Omental fat pad (tissue), 4 donors: ENCODE data around the gene FA2H. TPM values are rescaled to one million over a fixed set of nuclear protein-coding genes. Genes with fewer than 3 reads are reported as not detected.

Experiments used
- ATAC-seq: fragments of 150-250 bp; one replicate; pipeline ENCODE4 v1.9.1; 2016; ENCODE audit warnings: mild to moderate bottlenecking, moderate library complexity; ENCODE audit not compliant: low FRiP score
- DNase-seq: peaks from one replicate; pipeline ENCODE4 v3.0.0-alpha.2; 2019; ENCODE audit warnings: low spot score
- total RNA-seq, 4 donors: library from RNA; depleted of rRNA; stranded (reverse); fragments of >200 nt; gene quantifications; one replicate each; pipeline ENCODE4 v1.1.0, GENCODE V29; 2016
- TF ChIP-seq, protein P1 (sequence below), 3 donors: fragments of 450-650 bp; IDR thresholded peaks; one replicate each; pipeline ENCODE4 v1.5.1; 2016 to 2017; ENCODE audit warnings: antibody characterized with exemption in 3 of 3, mild to moderate bottlenecking in 3 of 3, moderate library complexity in 2 of 3

FA2H gene
- total RNA-seq, 4 donors from 2014 or later = not detected

DNA sequence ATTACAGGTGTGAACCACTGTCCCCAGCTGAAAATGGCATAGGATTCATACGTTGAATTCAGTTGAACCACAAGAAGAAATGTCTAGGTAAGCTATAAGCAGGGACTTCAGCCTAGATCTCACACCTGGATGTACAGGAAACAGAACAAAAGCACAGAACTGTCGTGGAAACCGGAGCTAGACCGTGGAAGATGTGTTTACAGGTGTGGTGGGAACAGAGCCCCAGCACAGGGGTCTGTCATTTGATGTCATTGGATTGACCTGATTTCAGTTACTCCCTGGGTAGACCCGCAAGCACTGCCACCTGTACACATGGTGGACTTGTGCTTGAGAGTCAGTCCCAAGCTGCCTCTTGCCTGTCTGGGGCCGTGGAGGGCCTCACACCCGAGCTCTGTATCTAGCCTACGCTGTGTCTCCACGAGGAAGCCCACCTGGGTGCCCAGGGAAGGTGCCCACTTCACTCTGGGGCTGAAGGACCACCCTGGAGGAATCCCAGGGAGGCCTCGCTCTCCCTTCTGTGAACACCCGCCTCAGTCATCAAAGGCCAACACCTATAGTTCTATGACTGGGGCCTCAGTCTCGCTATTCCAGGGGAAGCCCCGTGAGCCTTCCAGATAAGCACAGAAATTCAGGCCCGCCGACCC lies 41.8 kb downstream of the FA2H start:
- DNase-seq (no peak), ATAC-seq (no peak)
- TF ChIP-seq, protein P1, sequence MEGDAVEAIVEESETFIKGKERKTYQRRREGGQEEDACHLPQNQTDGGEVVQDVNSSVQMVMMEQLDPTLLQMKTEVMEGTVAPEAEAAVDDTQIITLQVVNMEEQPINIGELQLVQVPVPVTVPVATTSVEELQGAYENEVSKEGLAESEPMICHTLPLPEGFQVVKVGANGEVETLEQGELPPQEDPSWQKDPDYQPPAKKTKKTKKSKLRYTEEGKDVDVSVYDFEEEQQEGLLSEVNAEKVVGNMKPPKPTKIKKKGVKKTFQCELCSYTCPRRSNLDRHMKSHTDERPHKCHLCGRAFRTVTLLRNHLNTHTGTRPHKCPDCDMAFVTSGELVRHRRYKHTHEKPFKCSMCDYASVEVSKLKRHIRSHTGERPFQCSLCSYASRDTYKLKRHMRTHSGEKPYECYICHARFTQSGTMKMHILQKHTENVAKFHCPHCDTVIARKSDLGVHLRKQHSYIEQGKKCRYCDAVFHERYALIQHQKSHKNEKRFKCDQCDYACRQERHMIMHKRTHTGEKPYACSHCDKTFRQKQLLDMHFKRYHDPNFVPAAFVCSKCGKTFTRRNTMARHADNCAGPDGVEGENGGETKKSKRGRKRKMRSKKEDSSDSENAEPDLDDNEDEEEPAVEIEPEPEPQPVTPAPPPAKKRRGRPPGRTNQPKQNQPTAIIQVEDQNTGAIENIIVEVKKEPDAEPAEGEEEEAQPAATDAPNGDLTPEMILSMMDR (IDR thresholded peaks at IDR 0.05) = no peak

DNA sequence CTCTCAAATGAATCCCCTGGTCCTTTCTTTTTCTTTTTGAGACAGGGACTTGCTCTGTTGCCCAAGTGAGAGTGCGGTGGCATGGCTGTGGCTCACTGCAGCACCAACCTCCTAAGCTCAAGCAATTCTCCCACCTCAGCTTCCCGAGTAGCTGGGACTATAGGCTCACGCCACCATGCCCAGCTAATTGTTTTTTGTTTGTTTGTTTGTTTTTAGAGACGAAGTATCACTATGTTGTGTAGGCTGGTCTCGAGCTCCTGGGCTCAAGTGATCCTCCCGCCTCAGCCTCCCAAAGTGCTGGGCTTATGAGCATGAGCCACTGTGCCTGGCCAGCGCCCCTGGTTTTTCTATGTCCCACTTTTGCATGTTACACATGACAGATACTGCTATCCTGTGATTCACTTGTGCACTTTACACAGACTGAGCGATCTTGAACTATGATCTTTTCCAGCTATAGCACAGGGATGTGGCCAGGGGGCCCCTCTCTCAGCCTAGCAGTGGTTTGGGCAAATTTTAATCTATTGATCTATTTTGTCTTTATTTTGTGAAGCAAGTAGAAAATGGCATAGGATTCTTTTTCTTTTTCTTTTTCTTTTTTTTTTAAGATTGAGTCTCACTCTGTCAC lies 42.7 kb downstream of the FA2H start:
- ATAC-seq = no peak
- TF ChIP-seq, protein P1 (IDR thresholded peaks at IDR 0.05) = no peak

DNA sequence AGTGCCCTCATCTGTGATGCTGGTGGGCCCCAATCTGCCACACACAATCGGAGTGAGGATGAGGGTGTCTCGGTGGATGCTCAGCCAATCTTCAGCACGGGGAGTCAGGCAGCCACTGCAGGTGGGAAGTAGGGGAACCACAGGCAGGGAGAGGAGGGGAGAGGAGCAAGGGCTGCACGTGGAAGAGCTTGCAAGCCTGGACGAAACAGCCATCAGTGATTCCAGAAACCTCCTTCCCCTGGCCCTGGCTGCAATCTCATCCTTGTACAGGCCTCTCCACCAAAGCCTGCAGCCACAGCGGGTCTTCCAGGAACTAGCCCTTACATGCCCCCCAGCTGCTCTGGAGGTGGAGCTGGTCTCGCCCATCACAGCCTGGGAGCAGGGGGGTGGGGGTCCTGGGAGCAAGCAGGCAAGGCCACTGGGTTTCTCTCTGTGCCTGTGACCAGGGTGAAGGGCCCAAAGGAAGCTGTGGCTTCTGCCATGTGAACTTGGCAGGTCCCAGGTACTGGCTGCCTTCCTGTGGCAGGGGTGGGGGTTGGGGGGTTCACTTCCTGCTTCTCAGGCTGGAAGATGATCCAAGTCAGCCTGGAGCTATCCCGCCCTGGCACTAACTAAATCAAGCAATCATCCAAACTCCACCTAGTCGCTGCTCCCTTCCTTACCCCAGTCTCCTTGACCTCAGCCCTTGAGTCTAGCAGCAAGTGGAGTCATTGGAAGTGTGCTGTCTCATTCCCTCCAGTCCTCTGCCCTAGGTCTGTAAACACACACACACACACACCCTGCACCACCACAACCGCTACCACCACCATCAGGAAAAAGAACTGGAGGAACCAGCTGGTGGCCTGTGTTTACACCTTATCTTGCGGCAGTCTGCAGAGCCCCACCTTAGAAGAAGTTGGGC lies 44.6 kb downstream of the FA2H start:
- peak; percentile 38 for ATAC-seq
- TF ChIP-seq, protein P1 (IDR thresholded peaks at IDR 0.05) = no peak
- no peak for DNase-seq

More for the DNA sequence above, 42.7 kb downstream of the FA2H start:
- DNase-seq = no peak

DNA sequence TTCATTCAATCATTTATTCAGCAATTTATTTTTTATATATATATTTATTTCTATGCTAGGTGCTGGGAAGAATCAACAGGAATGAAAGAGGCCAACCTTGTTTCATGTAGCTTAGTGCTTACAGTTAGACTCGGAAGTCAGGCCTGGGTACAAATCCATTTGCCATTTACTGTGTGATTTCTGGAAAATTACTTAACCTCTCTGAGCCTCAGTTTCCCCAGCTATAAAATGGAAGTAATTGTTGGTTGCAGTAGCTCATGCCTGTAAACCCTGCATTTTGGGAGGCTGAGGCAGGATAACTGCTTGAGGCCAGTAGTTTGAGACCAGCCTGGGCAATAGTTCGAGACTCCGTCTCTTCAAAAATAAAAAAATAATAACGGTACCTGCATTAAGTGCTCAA lies 46.7 kb downstream of the FA2H start:
- DNase-seq (no peak), ATAC-seq (no peak)
- TF ChIP-seq, protein P1 (IDR thresholded peaks at IDR 0.05) = no peak

DNA sequence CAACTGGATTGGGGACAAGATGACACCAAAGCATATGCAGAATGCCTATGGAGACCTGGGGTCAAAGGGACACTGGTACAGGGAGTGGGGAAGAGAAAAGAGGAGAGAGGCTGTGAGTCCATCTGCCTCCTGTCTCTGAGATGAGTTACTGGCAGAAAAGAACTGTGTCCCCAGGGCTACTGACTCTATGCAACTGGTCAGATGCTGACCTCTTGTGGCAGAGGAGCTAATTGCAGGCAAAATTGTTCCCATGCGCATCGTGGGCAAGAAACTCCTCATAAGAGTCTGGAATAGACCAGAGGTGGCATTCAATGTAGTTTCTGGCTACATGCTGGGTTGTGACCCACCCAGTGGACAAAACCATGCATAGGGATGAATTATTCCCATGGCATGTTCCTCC lies 47.9 kb downstream of the FA2H start:
- DNase-seq (no peak), ATAC-seq (no peak)
- TF ChIP-seq, protein P1 (IDR thresholded peaks at IDR 0.05) = no peak

DNA sequence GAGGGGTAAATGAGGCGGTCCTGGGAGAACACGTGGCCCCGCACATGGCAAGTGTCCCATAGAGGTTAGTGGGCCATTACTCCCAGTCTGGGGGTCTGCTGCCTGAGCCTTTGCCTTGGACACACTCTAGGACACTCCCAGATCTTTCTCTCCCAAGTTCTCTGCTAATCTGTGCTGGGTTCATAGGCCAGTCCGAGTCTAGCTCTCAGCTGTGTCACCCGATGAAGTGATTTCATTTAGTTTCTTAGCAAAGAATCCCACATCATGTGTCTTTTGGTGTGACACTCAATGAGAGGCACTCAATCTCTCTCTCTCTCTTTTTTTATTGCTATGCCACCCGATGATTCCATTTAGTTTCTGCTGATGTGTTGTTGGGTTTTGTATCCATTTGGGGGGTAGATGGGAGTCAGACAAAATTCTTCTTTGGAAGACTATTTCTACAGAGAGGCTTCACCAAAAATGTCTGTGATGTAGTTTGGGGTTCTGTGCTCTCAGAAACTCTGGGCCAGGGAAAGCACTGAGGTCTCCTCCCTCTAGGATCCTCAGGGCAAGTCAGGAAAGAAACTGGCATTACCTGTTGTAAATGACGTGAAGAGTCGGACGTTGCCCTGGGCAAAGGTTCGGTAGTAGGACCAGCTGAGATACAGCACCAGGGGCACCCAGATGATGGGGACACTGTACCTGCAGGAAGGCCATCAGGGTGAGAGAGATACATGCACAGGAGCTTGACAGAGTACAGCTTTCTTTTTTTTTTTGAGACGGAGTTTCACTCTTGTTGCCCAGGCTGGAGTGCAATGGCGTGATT lies 48.8 kb downstream of the FA2H start:
- ATAC-seq (no peak), DNase-seq (no peak)
- TF ChIP-seq, protein P1 (IDR thresholded peaks at IDR 0.05) = no peak
